GM21723 (cell line): ENCODE results near the gene KRTAP5-1.

Source experiments
- ATAC-seq: cut with Tn5 transposase; IDR thresholded peaks from one replicate; pipeline ENCODE4 v1.9.1; 2021; ENCODE audit warnings: mild to moderate bottlenecking, moderate library complexity; ENCODE audit not compliant: unreplicated experiment

KRTAP5-1 gene

DNA sequence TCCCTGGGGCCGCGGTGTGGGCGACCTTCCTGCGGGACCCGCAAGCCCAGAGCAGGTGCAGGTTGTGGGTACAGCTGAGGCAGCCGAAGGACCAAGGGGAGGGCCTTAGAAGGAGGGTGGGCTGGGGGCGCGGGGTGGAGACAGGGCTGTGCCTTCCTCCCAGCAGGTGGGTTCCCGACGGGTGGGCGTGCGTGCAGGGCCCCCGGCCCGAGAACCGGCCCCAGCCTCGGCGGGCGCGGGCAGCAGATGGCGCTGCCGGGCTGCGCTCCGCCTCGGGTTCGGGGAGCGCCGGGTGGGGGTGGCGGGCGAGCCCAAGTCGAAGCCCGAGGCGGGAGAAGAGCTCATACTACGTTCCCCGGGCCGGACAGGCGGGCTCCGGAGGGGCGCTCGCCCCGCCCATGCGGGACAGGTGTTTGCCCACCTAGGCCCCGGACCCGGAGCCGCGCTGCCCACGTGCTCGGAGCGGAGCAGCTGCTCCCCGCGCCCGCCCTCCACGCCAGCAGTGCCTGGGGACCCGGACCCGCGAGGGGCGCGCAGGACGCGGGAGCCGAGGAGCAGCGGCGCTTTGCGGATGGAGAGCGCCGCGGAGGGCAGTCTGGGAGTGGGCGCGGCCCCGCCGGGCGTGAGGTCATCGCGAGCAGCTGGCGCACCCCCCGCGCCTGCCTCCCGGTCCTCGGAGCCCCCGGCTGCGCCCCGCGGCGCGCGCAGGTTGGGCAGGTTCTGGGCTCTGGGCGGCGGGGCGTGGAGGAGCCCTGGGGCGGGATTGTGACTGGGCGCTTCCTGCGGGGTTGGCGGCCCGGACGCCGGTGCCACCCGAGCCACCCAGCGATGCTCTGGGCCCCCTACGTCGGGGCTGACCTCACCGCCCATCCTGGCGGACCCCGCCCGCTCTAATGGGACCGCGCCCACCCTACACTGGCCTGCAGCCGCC lies 38.3 kb downstream of the KRTAP5-1 start:
- ATAC-seq: no peak

GRCh38 chr11:1546077-1546535 lies 39.0 kb downstream of the KRTAP5-1 start:
- no peak for ATAC-seq

DNA sequence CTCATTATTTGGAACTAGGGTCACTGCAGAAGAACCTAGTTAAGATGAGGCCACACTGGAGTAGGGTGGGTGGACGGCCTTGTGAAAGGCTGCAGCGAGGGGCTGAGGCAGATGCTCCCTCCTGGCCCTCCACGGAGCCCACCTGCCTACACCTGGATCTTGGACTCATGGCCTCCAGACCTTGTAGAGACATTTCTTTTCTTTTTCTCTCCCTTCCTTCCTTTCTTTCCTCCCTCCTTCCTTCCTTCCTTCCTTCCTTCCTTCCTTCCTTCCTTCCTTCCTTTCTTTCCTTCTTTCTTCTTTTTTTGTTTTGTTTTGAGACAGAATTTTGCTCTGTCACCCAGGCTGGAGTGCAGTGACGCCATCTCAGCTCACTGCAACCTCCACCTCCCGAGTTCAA lies 39.7 kb downstream of the KRTAP5-1 start:
- ATAC-seq: no peak

- no peak for ATAC-seq
Observed at GRCh38 chr11:1544536-1544935, 40.5 kb downstream of the KRTAP5-1 start.

DNA sequence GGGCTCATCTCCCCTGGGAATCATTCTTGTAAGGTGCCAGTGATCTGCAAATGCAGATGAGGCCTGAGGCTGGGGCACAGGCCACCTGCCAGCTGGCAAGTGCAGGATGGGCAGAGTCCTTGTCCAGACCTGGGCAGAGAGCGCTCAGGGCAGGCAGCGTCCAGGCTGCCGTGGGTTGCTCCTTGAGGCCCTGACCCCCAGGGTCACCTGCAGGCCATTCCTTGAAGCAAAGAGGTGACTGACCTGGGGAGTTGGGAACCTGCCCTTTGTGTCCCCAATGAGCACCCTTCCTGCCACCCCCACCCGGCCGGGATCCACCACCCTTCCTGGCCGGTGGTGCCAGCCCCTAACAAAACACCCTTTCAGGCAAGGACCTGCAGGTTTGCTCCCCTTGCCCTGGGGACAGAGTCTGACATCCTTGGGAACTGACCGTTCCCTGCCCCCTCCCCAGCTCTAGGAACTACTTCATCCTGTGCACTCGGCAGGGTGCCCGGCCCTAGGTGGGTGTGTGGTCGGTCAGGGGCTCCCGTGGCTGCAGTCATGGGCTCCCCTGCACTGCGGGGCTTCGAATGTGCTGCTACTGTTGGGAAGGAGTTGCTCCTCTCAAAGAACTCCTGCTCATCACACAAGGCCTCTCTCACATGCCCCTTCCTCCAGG lies 41.3 kb downstream of the KRTAP5-1 start:
- no peak for ATAC-seq

DNA sequence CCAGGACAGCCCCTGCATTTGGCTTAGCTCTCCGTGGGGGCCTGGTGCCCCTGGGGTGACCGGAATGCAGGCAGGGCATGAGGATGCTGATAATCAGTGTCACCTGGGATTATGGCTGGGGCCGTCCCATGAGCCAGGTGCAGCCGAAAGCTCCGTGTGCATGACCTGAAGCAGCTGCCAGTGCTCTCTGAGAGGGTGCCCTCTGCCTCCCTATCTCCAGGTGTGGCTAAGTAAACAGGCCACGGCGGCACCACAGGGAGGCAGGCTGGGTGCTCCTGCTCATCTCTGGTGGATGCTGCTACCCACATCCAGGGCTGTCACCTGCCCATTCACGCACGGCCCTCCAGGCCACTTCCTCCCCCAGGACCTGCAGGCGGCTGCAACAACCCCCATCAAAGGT lies 42.8 kb downstream of the KRTAP5-1 start:
- no peak for ATAC-seq

DNA sequence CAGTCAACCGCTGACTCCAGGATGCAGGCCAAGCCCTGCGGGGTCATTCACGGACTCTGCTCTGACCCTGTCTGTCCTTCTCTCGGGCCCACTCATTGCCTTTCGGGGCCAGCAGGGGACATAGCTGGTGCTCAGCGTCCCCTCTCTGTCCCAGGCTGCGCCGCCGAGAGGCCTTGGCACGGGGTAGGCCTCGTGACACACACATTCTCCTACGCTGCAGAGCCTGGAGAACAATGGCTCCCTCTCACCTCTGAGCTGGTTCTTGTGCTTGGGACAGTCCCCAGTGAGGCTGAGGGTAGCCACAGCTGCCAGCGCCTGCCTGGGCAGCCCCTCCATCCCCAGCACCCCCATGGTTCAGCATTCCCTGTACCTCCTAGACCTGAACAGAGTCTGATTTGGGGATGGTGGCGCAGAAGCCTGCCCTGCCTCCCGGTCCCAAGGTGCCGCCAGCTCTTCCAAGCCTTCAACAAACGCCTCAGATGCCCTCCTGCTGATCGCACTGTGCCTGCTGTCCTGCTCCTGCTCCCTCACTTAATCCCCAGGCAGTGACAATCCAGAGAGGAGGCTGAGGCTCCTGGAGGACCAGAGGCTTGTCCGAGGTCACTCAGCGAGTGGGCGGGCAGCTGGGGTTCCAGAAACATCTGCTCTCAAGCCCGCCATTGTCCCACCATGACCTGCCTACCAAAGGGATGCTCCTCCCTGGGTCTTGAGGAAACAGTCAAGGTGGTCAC lies 43.4 kb downstream of the KRTAP5-1 start:
- no peak for ATAC-seq

- ATAC-seq: no peak
Observed at GRCh38 chr11:1540074-1540473, 45.0 kb downstream of the KRTAP5-1 start.

GRCh38 chr11:1538153-1538552 lies 46.9 kb downstream of the KRTAP5-1 start:
- ATAC-seq: no peak

DNA sequence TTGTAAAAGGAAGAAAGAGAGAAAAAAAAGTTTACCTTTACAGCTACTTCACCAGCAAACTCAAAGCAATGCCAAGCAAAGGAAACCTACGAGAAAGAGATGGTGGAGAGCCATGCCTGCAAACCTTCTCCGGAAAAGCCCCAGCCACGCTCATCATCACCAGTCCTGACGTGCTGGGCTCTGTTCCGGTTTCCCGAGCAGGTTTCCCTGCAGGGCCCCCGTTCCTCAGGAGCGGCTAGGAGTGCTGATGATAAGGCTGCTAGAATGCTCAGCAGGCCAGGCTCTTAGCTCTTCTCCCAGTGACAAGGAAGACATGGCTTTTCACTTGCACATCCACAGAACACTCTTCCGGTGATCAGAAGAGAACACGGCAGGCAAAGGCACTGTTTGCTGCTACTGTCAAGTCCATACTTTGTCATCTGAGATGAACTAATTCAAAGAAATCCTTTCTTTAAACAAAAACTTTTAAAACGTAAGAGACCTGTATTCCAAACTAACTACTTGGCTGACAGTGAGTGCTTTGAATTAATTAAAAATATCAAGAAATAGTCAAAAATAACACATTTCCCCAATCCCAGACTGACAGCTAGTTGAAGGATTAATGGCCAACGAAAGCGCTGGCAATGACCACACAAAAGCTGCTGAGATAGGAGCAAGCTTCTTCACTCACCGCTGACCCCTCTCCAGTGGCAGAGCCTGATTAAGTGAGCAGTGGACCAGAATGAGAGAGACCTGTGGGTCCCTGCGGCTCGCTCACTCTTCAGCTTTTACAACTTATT lies 48.8 kb downstream of the KRTAP5-1 start:
- no peak for ATAC-seq

GRCh38 chr11:1534682-1535081 lies 50.4 kb downstream of the KRTAP5-1 start:
- ATAC-seq: no peak
